ENCODE measurements around the gene SDCBP2.

DNA sequence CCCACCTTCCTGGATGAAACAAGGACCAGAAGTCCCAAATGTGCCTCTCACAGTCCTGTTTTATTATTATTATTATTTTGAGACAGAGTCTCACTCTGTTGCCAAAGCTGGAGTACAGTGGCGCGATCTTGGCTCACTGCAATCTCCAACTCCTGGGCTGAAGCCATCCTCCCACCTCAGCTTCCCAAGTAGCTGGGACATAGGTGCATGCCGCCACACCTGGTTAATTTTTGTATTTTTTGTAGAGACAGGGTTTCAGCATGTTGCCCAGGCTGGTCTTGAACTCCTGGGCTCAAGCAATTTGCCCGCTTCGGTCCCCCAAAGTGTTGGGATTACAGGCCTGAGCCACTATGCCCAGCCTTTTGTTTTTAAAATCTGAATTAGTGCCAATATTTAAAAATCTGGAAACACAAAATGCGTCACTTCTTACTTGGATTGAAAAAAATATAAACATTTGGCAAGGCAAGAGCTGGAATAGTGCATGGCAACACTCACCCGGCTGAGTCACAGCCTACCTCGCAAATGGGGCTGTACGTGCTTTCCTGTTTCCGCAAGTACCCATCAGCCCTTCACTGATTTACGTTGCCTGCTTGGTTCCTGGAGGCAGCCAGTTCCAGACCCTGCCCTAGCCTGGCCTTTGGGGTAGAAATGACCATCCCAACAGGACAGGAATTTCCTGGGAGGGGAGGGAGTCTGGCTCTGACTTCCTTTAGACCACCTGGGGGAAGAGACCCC, 6.3 kb downstream of the SDCBP2 start:
- TF ChIP-seq, protein P1, sequence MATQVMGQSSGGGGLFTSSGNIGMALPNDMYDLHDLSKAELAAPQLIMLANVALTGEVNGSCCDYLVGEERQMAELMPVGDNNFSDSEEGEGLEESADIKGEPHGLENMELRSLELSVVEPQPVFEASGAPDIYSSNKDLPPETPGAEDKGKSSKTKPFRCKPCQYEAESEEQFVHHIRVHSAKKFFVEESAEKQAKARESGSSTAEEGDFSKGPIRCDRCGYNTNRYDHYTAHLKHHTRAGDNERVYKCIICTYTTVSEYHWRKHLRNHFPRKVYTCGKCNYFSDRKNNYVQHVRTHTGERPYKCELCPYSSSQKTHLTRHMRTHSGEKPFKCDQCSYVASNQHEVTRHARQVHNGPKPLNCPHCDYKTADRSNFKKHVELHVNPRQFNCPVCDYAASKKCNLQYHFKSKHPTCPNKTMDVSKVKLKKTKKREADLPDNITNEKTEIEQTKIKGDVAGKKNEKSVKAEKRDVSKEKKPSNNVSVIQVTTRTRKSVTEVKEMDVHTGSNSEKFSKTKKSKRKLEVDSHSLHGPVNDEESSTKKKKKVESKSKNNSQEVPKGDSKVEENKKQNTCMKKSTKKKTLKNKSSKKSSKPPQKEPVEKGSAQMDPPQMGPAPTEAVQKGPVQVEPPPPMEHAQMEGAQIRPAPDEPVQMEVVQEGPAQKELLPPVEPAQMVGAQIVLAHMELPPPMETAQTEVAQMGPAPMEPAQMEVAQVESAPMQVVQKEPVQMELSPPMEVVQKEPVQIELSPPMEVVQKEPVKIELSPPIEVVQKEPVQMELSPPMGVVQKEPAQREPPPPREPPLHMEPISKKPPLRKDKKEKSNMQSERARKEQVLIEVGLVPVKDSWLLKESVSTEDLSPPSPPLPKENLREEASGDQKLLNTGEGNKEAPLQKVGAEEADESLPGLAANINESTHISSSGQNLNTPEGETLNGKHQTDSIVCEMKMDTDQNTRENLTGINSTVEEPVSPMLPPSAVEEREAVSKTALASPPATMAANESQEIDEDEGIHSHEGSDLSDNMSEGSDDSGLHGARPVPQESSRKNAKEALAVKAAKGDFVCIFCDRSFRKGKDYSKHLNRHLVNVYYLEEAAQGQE (IDR thresholded peaks at IDR 0.05; ENCODE audit: low read depth, low read length) = no peak
- TF ChIP-seq POLR2AphosphoS5 (IDR thresholded peaks at IDR 0.05; ENCODE audit: low read depth, low read length) = peak; percentile 48; the same call in 1 of the 2 replicates
- TF ChIP-seq, protein P2, sequence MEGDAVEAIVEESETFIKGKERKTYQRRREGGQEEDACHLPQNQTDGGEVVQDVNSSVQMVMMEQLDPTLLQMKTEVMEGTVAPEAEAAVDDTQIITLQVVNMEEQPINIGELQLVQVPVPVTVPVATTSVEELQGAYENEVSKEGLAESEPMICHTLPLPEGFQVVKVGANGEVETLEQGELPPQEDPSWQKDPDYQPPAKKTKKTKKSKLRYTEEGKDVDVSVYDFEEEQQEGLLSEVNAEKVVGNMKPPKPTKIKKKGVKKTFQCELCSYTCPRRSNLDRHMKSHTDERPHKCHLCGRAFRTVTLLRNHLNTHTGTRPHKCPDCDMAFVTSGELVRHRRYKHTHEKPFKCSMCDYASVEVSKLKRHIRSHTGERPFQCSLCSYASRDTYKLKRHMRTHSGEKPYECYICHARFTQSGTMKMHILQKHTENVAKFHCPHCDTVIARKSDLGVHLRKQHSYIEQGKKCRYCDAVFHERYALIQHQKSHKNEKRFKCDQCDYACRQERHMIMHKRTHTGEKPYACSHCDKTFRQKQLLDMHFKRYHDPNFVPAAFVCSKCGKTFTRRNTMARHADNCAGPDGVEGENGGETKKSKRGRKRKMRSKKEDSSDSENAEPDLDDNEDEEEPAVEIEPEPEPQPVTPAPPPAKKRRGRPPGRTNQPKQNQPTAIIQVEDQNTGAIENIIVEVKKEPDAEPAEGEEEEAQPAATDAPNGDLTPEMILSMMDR (IDR thresholded peaks at IDR 0.05) = no peak
- peak; percentile 77 for TF ChIP-seq JUND (IDR thresholded peaks at IDR 0.05)
- TF ChIP-seq RCOR1 (IDR thresholded peaks at IDR 0.05; ENCODE audit: low read length) = no peak
- TF ChIP-seq NFIC (IDR thresholded peaks at IDR 0.05; ENCODE audit: borderline replicate concordance) = peak; percentile 67; the same call in 1 of the 2 replicates
- TF ChIP-seq, protein P3, sequence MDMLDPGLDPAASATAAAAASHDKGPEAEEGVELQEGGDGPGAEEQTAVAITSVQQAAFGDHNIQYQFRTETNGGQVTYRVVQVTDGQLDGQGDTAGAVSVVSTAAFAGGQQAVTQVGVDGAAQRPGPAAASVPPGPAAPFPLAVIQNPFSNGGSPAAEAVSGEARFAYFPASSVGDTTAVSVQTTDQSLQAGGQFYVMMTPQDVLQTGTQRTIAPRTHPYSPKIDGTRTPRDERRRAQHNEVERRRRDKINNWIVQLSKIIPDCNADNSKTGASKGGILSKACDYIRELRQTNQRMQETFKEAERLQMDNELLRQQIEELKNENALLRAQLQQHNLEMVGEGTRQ (IDR thresholded peaks at IDR 0.05; ENCODE audit: borderline replicate concordance, low read depth, low read length) = no peak
- no peak for TF ChIP-seq TEAD4 (IDR thresholded peaks at IDR 0.05; ENCODE audit: borderline replicate concordance, insufficient read depth)
- TF ChIP-seq MXI1 (IDR thresholded peaks at IDR 0.05; ENCODE audit: low read depth, low read length) = no peak
- no peak for TF ChIP-seq RAD21 (IDR thresholded peaks at IDR 0.05; ENCODE audit: low read length)
- TF ChIP-seq, protein P4, sequence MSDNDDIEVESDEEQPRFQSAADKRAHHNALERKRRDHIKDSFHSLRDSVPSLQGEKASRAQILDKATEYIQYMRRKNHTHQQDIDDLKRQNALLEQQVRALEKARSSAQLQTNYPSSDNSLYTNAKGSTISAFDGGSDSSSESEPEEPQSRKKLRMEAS (IDR thresholded peaks at IDR 0.05; ENCODE audit: low read depth) = peak; percentile 72; the same call in 1 of the 2 replicates
- TF ChIP-seq FOXJ3 (CRISPR knock-in tag; IDR thresholded peaks at IDR 0.05) = no peak
- no peak for TF ChIP-seq NRF1 (IDR thresholded peaks at IDR 0.05; ENCODE audit: low read depth, low read length)
